HG03097 (cell line): ENCODE measurements around the gene E2F2.

Experiments used
- ATAC-seq: cut with Tn5 transposase; IDR thresholded peaks from one replicate; pipeline ENCODE4 v1.9.1; 2021; ENCODE audit not compliant: unreplicated experiment, low FRiP score

The E2F2 gene

GRCh38 chr1:23530747-23531561, at the start of gene E2F2:
Gene E2F2 (minus strand): TSS chr1:23531233. CDS start chr1:23530793, 440 bp downstream.
- ATAC-seq = peak; percentile 36

GRCh38 chr1:23578997-23579363, 47.9 kb upstream of the E2F2 start:
- ATAC-seq = no peak

DNA sequence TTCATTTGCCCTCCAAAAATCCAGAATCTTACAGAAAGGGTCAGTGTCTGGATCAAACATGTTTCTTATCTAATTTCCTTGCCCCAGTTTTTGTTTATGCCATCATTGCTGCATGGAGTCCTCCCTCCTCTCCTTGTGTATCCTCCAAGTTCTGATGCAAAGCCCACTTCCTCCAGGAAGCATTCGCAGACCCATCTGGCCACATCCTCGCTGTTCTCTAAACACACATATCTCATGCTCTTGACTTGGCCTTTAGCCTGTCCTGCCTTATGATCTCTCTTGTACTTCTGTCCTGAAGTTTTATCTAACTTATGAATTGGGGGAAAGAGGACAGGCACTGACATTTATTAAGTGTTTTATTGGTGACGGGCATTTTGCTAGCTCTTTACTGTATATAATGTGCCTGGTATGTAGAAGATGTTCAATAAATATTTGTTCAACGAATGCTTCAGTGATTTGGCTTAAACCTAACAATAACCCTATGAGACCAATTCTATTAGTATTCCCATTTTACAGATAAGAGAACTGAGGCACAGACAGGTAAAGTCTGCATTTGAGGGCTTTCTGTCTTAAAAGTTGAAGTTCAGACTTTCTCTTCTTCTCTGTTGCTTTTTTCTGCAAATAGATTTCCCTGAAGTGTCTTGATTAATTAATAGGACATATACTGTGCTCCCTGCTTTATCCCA, 47.4 kb upstream of the E2F2 start:
- ATAC-seq = no peak

- peak; percentile 74 for ATAC-seq
Observed at GRCh38 chr1:23577056-23578004, 46.3 kb upstream of the E2F2 start.

- ATAC-seq = no peak
Observed at GRCh38 chr1:23576338-23577055, 45.5 kb upstream of the E2F2 start.

DNA sequence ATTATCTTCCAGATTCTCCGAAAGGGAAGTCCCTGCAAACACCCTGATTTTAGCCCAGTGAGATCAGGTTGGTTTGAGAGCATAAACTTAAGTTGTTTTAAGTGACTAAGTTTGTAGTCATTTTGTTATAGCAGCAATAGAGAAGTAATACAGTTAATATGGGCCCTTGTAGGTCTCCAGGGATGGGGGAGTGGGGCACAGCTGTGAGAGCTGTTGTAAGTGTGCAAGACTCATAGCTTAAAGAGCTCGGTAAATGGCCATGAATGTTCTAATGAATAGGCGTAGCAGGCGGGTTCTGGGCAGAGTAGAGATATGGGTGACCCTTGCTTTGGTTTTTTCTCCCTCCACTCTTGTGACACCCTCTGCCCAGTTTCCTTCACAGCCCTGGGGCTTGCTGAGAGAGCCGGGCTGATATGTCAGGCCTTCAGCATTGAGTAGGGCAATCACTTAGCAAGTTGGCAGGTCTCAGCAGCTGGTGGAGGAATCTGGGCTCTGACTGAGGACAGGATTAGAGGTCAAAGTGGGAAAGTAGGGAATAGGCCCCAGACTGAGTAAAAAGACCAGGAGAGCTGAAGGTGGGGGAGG, 44.3 kb upstream of the E2F2 start:
- ATAC-seq = no peak

DNA sequence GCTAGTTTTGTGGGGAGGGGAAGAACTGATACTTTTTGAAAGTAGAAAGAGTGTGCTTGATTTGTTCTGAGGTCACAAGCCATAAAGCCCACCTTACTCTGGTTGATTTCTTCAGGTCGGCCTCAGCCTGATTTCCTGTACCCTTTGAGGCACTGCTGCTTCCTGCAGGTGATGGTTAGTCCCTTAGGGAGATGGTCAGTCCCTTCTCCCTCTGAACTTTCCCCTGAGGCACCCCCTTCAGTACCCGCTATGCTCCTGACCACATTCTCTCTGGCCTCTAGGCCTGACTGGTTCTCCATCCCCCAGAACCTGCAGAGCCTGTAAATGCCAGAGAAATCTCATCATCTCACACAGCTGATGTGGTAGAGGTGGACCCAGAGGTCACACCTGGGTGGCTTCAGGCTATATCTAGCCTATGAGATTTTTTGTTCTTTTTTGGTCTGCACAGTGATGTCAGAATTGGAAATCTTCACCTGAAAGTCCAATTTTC, 43.3 kb upstream of the E2F2 start:
- peak; percentile 40 for ATAC-seq

GRCh38 chr1:23573574-23574182, 42.6 kb upstream of the E2F2 start:
- no peak for ATAC-seq

- no peak for ATAC-seq
Observed at GRCh38 chr1:23571465-23571864, 40.4 kb upstream of the E2F2 start.

- no peak for ATAC-seq
Observed at GRCh38 chr1:23570001-23570691, 39.1 kb upstream of the E2F2 start.

GRCh38 chr1:23568608-23569383, 37.8 kb upstream of the E2F2 start:
- no peak for ATAC-seq

DNA sequence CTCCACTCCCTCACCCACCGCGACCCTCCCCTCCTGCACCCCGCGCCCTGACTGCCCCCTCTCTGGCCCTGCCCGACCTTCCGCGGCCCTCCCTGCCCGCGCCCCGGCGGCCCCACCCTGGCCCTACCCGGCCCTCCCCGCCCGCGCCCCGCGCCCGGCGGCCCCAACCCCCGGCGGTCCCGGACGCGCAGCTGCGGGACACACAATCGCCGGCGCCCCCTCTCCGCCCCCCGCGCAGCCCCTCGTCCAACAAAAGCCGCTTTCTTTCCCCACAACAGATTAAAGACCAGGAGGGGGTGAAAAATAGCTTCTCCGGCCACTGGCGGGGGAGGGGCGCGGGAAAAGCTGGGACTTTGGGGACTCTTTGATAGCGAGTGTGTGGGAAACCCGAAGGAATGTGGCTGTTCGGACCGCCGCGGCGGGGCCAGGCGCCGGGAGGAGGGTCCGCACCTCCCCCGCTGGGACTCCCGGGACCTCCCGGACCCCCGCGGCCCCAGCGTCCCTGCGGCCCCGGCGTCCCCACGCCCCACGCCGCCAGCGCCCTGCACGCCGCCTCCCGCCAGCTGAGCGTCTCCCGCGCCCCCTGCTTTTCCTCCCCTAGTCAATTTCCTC, 37.1 kb upstream of the E2F2 start:
- no peak for ATAC-seq

DNA sequence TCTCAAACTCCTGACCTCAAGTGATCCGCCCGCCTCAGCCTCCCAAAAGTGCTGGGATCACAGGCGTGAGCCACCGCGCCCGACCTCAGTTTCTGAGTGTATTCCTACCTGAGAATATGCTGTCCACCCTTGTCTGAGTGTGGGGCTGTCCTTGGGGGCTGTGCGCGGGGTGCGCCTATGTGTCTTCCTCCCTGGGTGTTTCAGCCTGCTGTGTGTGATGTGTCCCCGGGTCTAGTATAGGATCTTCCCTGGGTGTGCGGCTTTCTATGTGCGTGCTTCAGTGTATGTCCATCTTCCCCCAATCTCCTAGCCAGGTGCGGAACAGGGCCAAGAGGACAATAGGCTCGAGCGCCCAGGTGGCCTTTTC, 36.6 kb upstream of the E2F2 start:
- ATAC-seq = no peak

DNA sequence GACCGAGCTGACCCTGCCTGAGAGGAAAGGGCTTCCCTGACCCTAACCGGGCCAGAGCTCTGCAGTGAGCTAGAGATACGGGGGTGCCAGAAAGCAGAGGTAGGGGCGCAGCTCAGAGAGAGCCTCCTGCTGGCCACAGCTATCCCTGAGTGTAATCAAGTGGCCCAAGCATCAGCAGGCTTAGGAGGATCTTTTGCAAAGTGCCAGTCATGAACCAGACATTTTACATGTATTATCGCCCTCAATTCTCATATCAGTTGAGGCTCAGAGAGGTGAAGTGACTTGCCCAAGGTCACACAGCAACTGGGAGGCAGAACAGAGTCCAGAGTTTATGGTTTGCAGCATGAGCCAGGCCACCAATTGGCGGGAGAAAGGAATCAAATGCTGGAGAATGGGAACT, 35.3 kb upstream of the E2F2 start:
- no peak for ATAC-seq

GRCh38 chr1:23565776-23566175, 34.7 kb upstream of the E2F2 start:
- ATAC-seq = no peak

DNA sequence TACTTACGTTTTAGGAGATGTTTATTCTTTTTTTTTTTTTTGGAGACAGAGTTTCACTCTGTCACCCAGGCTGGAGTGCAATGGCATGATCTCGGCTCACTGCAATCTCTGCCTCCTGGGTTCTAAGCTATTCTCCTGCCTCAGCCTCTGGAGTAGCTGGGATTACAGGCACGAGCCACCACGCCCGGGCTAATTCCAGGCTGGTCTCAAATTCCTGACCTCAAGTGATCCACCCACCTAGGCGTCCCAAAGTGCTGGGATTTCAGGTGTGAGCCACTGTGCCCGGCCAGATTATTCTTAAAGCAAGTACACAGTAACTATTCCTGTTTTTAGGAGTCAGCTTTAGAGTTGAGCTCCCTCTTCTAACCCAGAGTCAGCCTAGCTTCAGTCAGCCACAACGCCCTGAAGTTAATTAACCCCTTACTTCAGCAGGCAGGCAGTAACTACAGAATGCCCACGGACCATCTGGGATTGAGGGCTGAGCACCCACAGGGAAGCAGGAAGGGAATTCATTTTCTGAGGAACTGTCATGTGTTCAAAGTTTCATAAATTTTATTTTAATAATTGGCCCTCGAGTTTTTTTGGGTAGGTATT, 33.6 kb upstream of the E2F2 start:
- no peak for ATAC-seq

GRCh38 chr1:23563755-23564374, 32.8 kb upstream of the E2F2 start:
- no peak for ATAC-seq
